Testis (tissue), 2 donors: ENCODE measurements around the gene CADPS2.

Source experiments
- CTCF ChIP-seq, 3 experiments: fragments of 450-650 bp in 2 of 3; fragments of 200-600 bp in 1 of 3; sonication (generic) in 1 of 3; IDR thresholded peaks; one replicate each; pipeline ENCODE4 v1.5.1; 2016 to 2019; ENCODE audit warnings: antibody characterized with exemption in 3 of 3, mild to moderate bottlenecking in 2 of 3, moderate library complexity in 1 of 3
- POLR2A ChIP-seq: fragments of 450-650 bp; IDR thresholded peaks from one replicate; pipeline ENCODE4 v1.6.1; 2017; ENCODE audit warnings: antibody characterized with exemption, mild to moderate bottlenecking, moderate library complexity

DNA sequence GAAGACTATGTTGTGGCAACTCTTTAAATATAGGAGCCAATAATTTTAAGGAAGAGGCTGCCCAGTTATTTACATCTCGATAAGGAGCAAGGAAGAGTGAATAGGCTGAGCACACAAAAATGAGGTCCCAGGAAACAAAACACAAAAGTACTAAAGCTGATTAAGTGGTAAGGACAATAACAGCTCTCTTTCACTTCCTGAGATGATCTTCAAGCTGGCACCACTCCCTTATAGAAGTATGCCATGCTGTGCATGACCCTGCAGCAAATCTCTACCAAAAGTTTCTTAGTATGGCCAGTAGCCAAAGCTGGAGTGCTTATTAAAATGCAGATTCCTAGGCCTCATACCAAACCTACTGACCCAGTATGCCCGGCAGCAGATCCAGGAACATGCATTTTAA lies 39.7 kb downstream of the CADPS2 start:
- TF ChIP-seq CTCF (IDR thresholded peaks at IDR 0.05) (no peak), POLR2A (no peak)
